ENCODE data around the gene KNG1.

DNA sequence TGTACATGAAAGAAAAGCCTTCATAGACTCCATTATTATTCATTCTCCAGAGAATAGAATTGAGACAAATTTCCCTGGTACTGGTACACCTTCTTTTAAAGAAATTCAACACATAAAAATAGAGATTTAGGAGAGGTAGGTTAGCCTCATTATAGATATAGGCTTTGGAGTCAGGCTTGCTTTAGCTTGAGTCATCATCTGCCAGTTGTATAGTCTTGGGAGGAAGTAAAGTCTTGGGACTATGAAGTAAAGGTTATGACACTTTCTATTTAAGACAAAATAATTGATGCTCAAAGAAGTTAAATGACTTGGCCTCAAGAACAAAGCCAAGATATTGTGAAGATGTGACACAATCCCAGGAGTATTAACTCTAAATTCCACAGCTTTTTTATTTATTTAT, 47.0 kb upstream of the KNG1 start:
- TF ChIP-seq, protein P1, sequence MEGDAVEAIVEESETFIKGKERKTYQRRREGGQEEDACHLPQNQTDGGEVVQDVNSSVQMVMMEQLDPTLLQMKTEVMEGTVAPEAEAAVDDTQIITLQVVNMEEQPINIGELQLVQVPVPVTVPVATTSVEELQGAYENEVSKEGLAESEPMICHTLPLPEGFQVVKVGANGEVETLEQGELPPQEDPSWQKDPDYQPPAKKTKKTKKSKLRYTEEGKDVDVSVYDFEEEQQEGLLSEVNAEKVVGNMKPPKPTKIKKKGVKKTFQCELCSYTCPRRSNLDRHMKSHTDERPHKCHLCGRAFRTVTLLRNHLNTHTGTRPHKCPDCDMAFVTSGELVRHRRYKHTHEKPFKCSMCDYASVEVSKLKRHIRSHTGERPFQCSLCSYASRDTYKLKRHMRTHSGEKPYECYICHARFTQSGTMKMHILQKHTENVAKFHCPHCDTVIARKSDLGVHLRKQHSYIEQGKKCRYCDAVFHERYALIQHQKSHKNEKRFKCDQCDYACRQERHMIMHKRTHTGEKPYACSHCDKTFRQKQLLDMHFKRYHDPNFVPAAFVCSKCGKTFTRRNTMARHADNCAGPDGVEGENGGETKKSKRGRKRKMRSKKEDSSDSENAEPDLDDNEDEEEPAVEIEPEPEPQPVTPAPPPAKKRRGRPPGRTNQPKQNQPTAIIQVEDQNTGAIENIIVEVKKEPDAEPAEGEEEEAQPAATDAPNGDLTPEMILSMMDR (conservative IDR thresholded peaks at IDR 0.05; ENCODE audit: low read depth, low read length), result no peak
- no peak for TF ChIP-seq EZH2 (IDR thresholded peaks at IDR 0.05; ENCODE audit: borderline replicate concordance, low read depth, low read length, poor library complexity, severe bottlenecking)

Data from A673 (cell line).